Activated T-helper 1 cell treated with anti-CD3 and anti-CD28 coated beads, Interleukin-12 subunit alpha, Interleukin-12 subunit beta, Interleukin-2, Interleukin-4 antibody, amounts not matched to agents 30 ng/mL and 10 ng/mL and 1 ng/mL, durations not matched to agents 14 hours and 24 hours and 36 hours (primary cell): Measurements from ENCODE around the gene LIN7A. TPM values are rescaled to one million over a fixed set of nuclear protein-coding genes. Genes with fewer than 3 reads are reported as not detected.

Source experiments
- DNase-seq: peaks from one replicate; pipeline ENCODE4 v3.0.0; 2021; ENCODE audit warnings: low spot score
- H3K27ac Mint-ChIP-seq: one replicate; pipeline ENCODE4 v1.8.0; 2021; ENCODE audit warnings: mild to moderate bottlenecking, mixed read lengths
- H3K27me3 Mint-ChIP-seq: one replicate; pipeline ENCODE4 v1.8.0; 2022; ENCODE audit warnings: mild to moderate bottlenecking, moderate library complexity, mixed read lengths; ENCODE audit not compliant: insufficient read depth
- H3K36me3 Mint-ChIP-seq: one replicate; pipeline ENCODE4 v1.8.0; 2021; ENCODE audit warnings: low read depth, mixed read lengths
- H3K4me1 Mint-ChIP-seq: one replicate; pipeline ENCODE4 v1.8.0; 2021; ENCODE audit warnings: low read depth, mixed read lengths
- H3K4me3 Mint-ChIP-seq: one replicate; pipeline ENCODE4 v1.8.0; 2021; ENCODE audit warnings: mild to moderate bottlenecking, moderate library complexity, mixed read lengths
- H3K9me3 Mint-ChIP-seq: one replicate; pipeline ENCODE4 v1.8.0; 2021; ENCODE audit warnings: mixed read lengths
- intact Hi-C: fragments of 100-400 bp; cut with micrococcal nuclease; formaldehyde crosslinking; loops from one replicate; pipeline ENCODE4 v1.15.1; 2024
- total RNA-seq: library from RNA; stranded (reverse); gene quantifications from 2 replicates; pipeline ENCODE4 v1.2.3, GENCODE V29; 2022

The LIN7A gene
- total RNA-seq, 1 donor from 2014 or later, result 1.5 TPM

GRCh38 chr12:80838708-80839107 lies 99.0 kb downstream of the LIN7A start:
- intact Hi-C loops, result no loop called here
- DNase-seq, result no peak
- Mint-ChIP-seq H3K4me1 (no peaks in the 10 kb centered on the region), H3K36me3 (no peaks in the 10 kb centered on the region), H3K27me3 (no peaks in the 10 kb centered on the region), H3K9me3 (no peaks in the 10 kb centered on the region), H3K4me3 (no peak overlapping the region), H3K27ac (no peak overlapping the region)

- Mint-ChIP-seq H3K9me3 (no peaks in the 10 kb centered on the region), H3K27ac (no peak overlapping the region), H3K36me3 (no peaks in the 10 kb centered on the region), H3K4me3 (no peak overlapping the region), H3K27me3 (no peaks in the 10 kb centered on the region), H3K4me1 (no peaks in the 10 kb centered on the region)
- intact Hi-C loops, result no loop called here
- DNase-seq, result no peak
Observed at GRCh38 chr12:80838024-80838658, 99.6 kb downstream of the LIN7A start.

- DNase-seq, result no peak
- Mint-ChIP-seq H3K27me3 (no peaks in the 10 kb centered on the region), H3K4me3 (no peak overlapping the region), H3K27ac (no peak overlapping the region), H3K36me3 (no peaks in the 10 kb centered on the region), H3K9me3 (no peaks in the 10 kb centered on the region), H3K4me1 (no peaks in the 10 kb centered on the region)
- intact Hi-C loops, result no loop called here
Observed at GRCh38 chr12:80837342-80837978, 100.3 kb downstream of the LIN7A start.

- intact Hi-C loops, result no loop called here
- H3K36me3 Mint-ChIP-seq, result no peaks in the 10 kb centered on the region
- H3K4me1 Mint-ChIP-seq, result no peaks in the 10 kb centered on the region
- H3K4me3 Mint-ChIP-seq, result no peak overlapping the region
- DNase-seq, result no peak
- no peaks in the 10 kb centered on the region for H3K27me3 Mint-ChIP-seq
- H3K9me3 Mint-ChIP-seq, result no peaks in the 10 kb centered on the region
- H3K27ac Mint-ChIP-seq, result no peak overlapping the region
Observed at GRCh38 chr12:80834724-80835123, 103.0 kb downstream of the LIN7A start.

GRCh38 chr12:80830533-80831088 lies 107.1 kb downstream of the LIN7A start:
- no peaks in the 10 kb centered on the region for H3K27me3 Mint-ChIP-seq
- intact Hi-C loops, result no loop called here
- no peak overlapping the region for H3K4me3 Mint-ChIP-seq
- H3K27ac Mint-ChIP-seq, result no peak overlapping the region
- no peaks in the 10 kb centered on the region for H3K36me3 Mint-ChIP-seq
- no peak for DNase-seq
- H3K9me3 Mint-ChIP-seq, result no peaks in the 10 kb centered on the region
- no peaks in the 10 kb centered on the region for H3K4me1 Mint-ChIP-seq

- no peaks in the 10 kb centered on the region for H3K4me1 Mint-ChIP-seq
Observed at GRCh38 chr12:80829767-80830166, 108.0 kb downstream of the LIN7A start.

GRCh38 chr12:80825506-80825905 lies 112.2 kb downstream of the LIN7A start:
- intact Hi-C loops, result no loop called here
- Mint-ChIP-seq H3K27ac (no peak overlapping the region), H3K9me3 (no peaks in the 10 kb centered on the region), H3K4me3 (no peak overlapping the region), H3K4me1 (no peaks in the 10 kb centered on the region), H3K27me3 (no peaks in the 10 kb centered on the region), H3K36me3 (no peaks in the 10 kb centered on the region)
- no peak for DNase-seq

More at GRCh38 chr12:80829767-80830166, 108.0 kb downstream of the LIN7A start:
- intact Hi-C loops, result no loop called here
- Mint-ChIP-seq H3K4me3 (no peak overlapping the region), H3K9me3 (no peaks in the 10 kb centered on the region), H3K27me3 (no peaks in the 10 kb centered on the region), H3K27ac (no peak overlapping the region), H3K36me3 (no peaks in the 10 kb centered on the region)
- DNase-seq, result no peak

GRCh38 chr12:80823393-80823792 lies 114.3 kb downstream of the LIN7A start:
- intact Hi-C loops, result no loop called here
- H3K9me3 Mint-ChIP-seq, result no peaks in the 10 kb centered on the region
- no peaks in the 10 kb centered on the region for H3K27me3 Mint-ChIP-seq
- no peak for DNase-seq
- no peak overlapping the region for H3K4me3 Mint-ChIP-seq
- H3K36me3 Mint-ChIP-seq, result no peaks in the 10 kb centered on the region
- H3K4me1 Mint-ChIP-seq, result no peaks in the 10 kb centered on the region
- H3K27ac Mint-ChIP-seq, result no peak overlapping the region

GRCh38 chr12:80821513-80822000 lies 116.2 kb downstream of the LIN7A start:
- Mint-ChIP-seq H3K36me3 (no peaks in the 10 kb centered on the region), H3K27ac (no peak overlapping the region), H3K9me3 (no peaks in the 10 kb centered on the region), H3K4me3 (no peak overlapping the region), H3K4me1 (no peaks in the 10 kb centered on the region), H3K27me3 (no peaks in the 10 kb centered on the region)
- intact Hi-C loops, result no loop called here
- DNase-seq, result no peak

- H3K4me1 Mint-ChIP-seq, result no peaks in the 10 kb centered on the region
- DNase-seq, result no peak
- intact Hi-C loops, result no loop called here
- no peaks in the 10 kb centered on the region for H3K27me3 Mint-ChIP-seq
- H3K4me3 Mint-ChIP-seq, result no peak overlapping the region
- no peaks in the 10 kb centered on the region for H3K9me3 Mint-ChIP-seq
- H3K27ac Mint-ChIP-seq, result no peak overlapping the region
- no peaks in the 10 kb centered on the region for H3K36me3 Mint-ChIP-seq
Observed at GRCh38 chr12:80818878-80819277, 118.9 kb downstream of the LIN7A start.

GRCh38 chr12:80815351-80815750 lies 122.4 kb downstream of the LIN7A start:
- Mint-ChIP-seq H3K4me1 (no peaks in the 10 kb centered on the region), H3K36me3 (no peaks in the 10 kb centered on the region)

GRCh38 chr12:80814453-80814852 lies 123.3 kb downstream of the LIN7A start:
- intact Hi-C loops, result no loop called here
- no peak for DNase-seq
- no peaks in the 10 kb centered on the region for H3K4me1 Mint-ChIP-seq
- H3K36me3 Mint-ChIP-seq, result no peaks in the 10 kb centered on the region
- H3K27ac Mint-ChIP-seq, result no peak overlapping the region
- no peak overlapping the region for H3K4me3 Mint-ChIP-seq
- no peaks in the 10 kb centered on the region for H3K9me3 Mint-ChIP-seq
- H3K27me3 Mint-ChIP-seq, result no peaks in the 10 kb centered on the region

More at GRCh38 chr12:80815351-80815750, 122.4 kb downstream of the LIN7A start:
- Mint-ChIP-seq H3K27ac (no peak overlapping the region), H3K9me3 (no peaks in the 10 kb centered on the region), H3K27me3 (no peaks in the 10 kb centered on the region), H3K4me3 (no peak overlapping the region)
- intact Hi-C loops, result no loop called here
- no peak for DNase-seq

- no peak for DNase-seq
- no peak overlapping the region for H3K4me3 Mint-ChIP-seq
- H3K36me3 Mint-ChIP-seq, result no peaks in the 10 kb centered on the region
- intact Hi-C loops, result no loop called here
- H3K9me3 Mint-ChIP-seq, result no peaks in the 10 kb centered on the region
- H3K27ac Mint-ChIP-seq, result no peak overlapping the region
- no peaks in the 10 kb centered on the region for H3K27me3 Mint-ChIP-seq
- H3K4me1 Mint-ChIP-seq, result no peaks in the 10 kb centered on the region
Observed at GRCh38 chr12:80813820-80814219, 123.9 kb downstream of the LIN7A start.
